HL-60 (cell line): ENCODE results near the gene NCBP2.

Source experiments
- DNase-seq, 2 experiments: peaks; one replicate each; pipeline ENCODE4 v3.0.0-alpha.2; 2010 to 2020; ENCODE audit warnings: low read depth in 1 of 2, low spot score in 1 of 2
- H3K27ac ChIP-seq: fragments of 250-450 bp; sonication (Bioruptor Pico); replicated peaks from 2 replicates; pipeline ENCODE4 v1.5.1; 2020; ENCODE audit warnings: mild to moderate bottlenecking, moderate library complexity
- H3K27me3 ChIP-seq: fragments of 250-450 bp; sonication (Bioruptor Pico); 2 replicates; pipeline ENCODE4 v1.5.1; 2021; ENCODE audit warnings: mild to moderate bottlenecking, moderate library complexity; ENCODE audit not compliant: insufficient read depth, poor library complexity, severe bottlenecking
- H3K4me3 ChIP-seq: replicated peaks from 2 replicates; pipeline ENCODE4 v1.5.1; 2011; ENCODE audit warnings: mild to moderate bottlenecking, control low read depth, low read length; ENCODE audit not compliant: insufficient read depth
- CTCF ChIP-seq: IDR thresholded peaks from one replicate; pipeline ENCODE4 v1.5.1; 2011; ENCODE audit warnings: low read length, control low read depth, inconsistent platforms; ENCODE audit not compliant: insufficient read depth
- GABPA ChIP-seq: IDR thresholded peaks from 2 replicates; pipeline ENCODE4 v1.6.1; 2012; ENCODE audit warnings: low read depth
- POLR2AphosphoS5 ChIP-seq: IDR thresholded peaks from 2 replicates; pipeline ENCODE4 v1.6.1; 2012; ENCODE audit warnings: low read depth
- SPI1 ChIP-seq: IDR thresholded peaks from 2 replicates; pipeline ENCODE4 v1.6.1; 2012; ENCODE audit warnings: low read depth, mild to moderate bottlenecking, borderline replicate concordance
- TF ChIP-seq, protein P1 (sequence below): IDR thresholded peaks from 2 replicates; pipeline ENCODE4 v1.6.1; 2012; ENCODE audit warnings: low read depth; ENCODE audit not compliant: insufficient replicate concordance

Gene NCBP2

DNA sequence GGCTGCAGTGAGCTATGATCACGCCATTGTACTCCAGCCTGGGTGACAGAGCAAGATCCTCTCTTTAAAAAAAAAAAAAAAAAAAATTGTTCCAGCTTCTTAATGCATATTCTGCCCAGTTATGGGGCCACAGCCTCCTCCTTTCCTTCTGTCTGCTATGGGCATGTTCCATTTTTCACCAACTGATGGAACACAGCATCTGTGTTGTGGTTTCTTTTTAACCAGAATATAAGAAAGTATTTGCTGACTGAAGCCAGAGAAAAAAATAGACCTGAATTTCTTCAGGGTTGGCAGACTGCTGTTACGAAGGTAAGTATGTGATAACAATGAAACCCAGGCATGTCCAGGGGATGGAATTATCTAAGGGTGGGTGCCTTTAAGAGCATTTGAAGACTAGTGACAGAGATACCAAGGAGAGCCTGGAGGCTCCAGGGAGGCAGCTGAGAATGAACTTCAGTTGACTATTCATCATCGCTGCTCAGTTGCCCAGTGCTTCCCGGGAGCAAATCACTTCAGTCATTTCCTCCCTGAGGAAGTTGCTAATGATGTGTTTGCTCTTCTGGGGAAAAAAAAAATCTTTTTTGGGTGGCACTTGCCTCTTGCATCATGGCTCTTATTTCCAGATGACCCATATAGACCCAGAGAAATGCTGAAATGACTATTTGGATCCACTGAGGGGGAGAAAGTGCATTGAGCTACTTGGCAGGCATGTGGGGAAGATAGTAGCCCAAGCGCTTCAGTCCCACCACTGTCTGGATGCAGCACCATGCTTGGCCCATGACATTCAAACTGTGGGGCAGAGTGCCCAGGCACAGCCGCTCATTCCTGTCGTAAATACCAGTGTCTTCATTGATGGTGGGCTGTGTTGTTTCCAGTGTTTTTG lies 14.5 kb downstream of the NCBP2 start:
- TF ChIP-seq SPI1 = no peak
- no peak for TF ChIP-seq CTCF
- TF ChIP-seq, protein P1, sequence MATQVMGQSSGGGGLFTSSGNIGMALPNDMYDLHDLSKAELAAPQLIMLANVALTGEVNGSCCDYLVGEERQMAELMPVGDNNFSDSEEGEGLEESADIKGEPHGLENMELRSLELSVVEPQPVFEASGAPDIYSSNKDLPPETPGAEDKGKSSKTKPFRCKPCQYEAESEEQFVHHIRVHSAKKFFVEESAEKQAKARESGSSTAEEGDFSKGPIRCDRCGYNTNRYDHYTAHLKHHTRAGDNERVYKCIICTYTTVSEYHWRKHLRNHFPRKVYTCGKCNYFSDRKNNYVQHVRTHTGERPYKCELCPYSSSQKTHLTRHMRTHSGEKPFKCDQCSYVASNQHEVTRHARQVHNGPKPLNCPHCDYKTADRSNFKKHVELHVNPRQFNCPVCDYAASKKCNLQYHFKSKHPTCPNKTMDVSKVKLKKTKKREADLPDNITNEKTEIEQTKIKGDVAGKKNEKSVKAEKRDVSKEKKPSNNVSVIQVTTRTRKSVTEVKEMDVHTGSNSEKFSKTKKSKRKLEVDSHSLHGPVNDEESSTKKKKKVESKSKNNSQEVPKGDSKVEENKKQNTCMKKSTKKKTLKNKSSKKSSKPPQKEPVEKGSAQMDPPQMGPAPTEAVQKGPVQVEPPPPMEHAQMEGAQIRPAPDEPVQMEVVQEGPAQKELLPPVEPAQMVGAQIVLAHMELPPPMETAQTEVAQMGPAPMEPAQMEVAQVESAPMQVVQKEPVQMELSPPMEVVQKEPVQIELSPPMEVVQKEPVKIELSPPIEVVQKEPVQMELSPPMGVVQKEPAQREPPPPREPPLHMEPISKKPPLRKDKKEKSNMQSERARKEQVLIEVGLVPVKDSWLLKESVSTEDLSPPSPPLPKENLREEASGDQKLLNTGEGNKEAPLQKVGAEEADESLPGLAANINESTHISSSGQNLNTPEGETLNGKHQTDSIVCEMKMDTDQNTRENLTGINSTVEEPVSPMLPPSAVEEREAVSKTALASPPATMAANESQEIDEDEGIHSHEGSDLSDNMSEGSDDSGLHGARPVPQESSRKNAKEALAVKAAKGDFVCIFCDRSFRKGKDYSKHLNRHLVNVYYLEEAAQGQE = no peak
- TF ChIP-seq GABPA = no peak
- TF ChIP-seq POLR2AphosphoS5 = no peak
- Histone ChIP-seq H3K4me3 (no peak overlapping the region), H3K27ac (no peak overlapping the region), H3K27me3 (no peaks in the 10 kb centered on the region)
- no peak for DNase-seq

- peak in 1 of 2 experiments; percentile 21 for DNase-seq
- TF ChIP-seq SPI1 (peak; percentile 92), POLR2AphosphoS5 (no peak)
- H3K4me3 ChIP-seq = no peak overlapping the region
- H3K27me3 ChIP-seq = no peaks in the 10 kb centered on the region
- 0 out of 2 replicates have a peak overlapping the region, but pooled peaks have one; percentile 11 for H3K27ac ChIP-seq
Observed at GRCh38 chr3:196920733-196921132, 21.6 kb downstream of the NCBP2 start.

- Histone ChIP-seq H3K4me3 (no peak overlapping the region), H3K27ac (no peak overlapping the region), H3K27me3 (no peaks in the 10 kb centered on the region)
- DNase-seq = no peak
- TF ChIP-seq, protein P1 = no peak
- no peak for TF ChIP-seq CTCF
- no peak for TF ChIP-seq GABPA
- TF ChIP-seq SPI1 = no peak
Observed at GRCh38 chr3:196918968-196919367, 23.4 kb downstream of the NCBP2 start.

- no peak for DNase-seq
- Histone ChIP-seq H3K4me3 (no peak overlapping the region), H3K27me3 (no peaks in the 10 kb centered on the region), H3K27ac (no peak overlapping the region)
- TF ChIP-seq, protein P1 = no peak
Observed at GRCh38 chr3:196916995-196917394, 25.3 kb downstream of the NCBP2 start.
